IPS-NIHi7 (cell line): Measurements from ENCODE around the gene DMBX1.

Source experiments
- DNase-seq: peaks from one replicate; pipeline ENCODE4 v3.0.0; 2012; ENCODE audit warnings: mixed read lengths; ENCODE audit errors: extremely low spot score

DMBX1 gene

DNA sequence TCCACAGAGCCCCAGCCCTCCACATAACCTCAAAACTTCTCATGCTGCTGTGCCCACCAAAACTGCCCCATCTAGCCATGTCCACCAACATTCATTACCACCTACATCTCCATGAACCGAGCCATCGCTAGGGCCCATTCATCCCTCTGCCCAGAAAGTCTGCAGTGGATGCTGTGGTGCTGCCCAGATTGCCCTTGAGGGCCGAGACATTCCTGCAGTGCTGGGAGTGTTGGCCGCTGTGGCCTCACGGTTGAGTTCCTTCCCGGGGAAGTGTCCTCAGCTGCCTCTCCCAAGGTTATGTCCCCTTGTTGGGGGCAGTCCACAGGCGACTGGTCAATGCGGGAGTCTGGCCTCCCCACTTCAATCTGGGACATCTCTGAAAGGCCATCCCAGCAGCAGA, 30.3 kb upstream of the DMBX1 start:
- no peak for DNase-seq

DNA sequence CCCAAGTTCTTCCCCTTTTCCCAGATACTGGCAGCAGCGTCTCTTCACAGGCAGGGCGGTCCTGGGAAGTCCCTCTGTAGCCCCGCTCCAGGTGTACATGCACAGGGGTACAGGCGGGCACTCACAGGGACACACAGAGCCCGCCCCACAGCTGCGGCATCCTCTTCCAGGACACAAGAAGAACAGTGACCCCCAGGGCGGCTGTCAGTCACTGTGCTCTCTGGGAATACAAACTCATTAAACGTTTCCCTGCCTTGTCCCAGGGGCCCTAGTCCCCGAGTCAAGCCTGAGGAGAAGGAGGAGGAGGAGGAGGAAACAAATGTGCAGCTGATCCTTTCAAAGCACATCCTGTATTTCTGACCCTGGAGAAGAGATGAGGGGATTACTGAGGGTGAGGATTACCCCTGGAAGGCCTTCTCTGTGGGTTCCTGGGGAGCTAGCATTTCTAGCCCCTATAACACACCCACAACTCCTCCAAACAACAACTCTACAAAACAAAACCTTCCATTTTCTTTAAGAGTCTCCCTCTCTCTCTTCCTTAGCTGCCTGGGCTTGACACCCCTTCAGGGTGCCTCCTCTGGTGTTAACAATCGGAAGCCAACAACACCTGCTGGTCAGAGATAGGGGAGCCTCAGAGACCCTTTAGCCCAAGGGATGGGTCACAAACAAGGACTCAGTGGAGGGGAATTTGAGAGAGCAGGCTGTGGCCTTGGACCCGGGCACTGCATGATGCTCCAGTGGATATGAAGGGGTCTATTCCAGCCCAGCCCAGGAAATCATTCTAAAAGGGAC, 28.4 kb upstream of the DMBX1 start:
- no peak for DNase-seq

DNA sequence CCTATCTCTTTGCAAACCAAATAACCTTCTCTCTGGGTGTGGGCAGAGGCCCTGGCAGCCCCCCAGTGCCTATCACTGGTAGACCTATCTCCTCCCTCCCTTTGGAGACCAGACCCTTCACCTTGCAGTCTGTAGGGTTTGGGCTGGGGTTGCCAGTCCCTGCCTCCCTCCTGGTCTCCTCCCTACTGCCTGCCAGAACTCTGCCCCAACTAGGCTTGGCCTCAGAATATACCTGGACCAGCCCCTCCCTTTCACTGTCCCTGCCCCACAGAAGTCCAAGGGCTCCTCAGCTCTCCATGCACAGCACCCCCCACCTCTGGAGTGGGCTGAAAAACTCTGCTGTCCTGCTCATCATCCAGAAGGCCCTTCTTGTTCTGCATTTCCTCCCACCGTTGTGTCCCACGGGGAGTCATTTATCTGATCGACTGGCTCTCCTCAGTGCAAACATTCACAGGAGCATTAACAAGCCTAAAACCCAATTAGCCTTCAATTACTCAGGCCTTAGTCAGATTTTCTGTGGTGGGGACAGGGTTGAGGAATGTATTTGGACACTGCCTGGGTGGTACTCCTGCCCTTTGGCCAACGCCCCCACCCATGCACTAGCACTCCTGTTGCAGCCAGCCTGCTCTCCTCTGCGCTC, 27.7 kb upstream of the DMBX1 start:
- no peak for DNase-seq

DNA sequence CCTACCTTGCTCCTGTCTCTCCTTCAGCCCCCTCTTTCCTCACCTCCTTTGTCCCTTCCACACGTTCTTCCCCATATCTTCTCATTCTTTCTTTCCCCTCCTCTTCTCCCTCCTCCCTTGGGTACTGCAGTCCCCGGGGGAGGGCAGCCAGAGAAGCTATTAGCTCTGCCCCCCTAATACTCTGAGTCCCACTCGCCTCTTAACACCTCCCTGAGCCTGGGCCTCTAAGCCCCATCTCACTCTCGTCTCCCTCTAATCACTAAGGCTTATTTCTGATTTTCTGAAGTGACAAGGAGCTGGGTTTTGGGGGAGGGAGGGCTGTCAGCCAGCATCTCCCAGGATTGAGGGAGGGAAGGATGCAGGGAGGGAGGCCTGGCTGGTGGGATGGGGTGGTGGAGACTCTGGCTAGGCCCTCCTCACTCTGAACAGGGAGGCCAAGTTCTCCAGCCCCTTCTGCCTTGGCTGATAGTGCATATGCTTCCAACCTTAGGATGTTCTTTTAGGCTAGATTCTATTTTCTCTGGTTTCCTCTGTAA, 25.6 kb upstream of the DMBX1 start:
- no peak for DNase-seq

DNA sequence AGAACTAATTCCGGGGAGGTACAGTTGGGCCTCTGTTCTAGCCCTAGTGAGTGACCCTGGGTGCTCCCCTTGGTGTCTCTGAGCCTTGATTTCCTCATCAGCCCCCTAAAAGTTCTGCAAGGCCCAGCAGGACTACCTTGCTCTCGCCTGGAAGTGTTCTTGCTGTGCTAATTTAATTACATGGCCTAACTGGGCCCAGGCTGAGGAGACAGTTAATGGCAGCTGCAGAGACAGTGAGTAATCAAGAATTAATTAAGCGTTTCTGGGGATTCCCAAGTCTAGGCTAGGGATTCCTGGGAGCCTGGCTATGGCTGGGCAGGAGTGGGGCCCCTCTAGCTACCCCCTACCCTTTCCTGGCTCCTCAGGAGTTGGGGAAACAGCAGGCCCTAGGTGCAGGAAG, 24.7 kb upstream of the DMBX1 start:
- no peak for DNase-seq

DNA sequence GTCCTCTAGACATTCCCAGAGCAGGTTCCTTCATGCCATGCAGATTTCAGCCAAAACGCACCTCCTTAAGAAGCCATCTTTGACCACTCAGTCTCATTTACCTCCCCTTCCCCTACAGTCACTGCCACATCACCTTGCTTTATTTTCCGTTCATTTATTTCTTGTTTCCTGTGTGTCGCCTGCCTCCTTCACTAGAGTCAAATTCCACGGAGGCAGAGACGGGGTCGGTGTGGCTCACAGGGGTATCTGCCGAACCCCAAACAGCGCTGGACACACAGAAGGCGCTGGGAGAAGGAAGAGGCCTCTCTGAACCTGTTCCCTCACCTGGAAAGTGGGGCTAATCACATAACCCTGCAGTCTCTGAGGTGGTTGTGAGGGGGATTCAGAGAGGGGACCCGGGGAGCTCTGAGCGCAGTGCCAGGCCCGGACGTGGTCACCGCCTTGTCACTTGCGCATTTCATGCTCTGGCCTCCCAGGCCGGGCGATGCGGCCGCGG, 23.6 kb upstream of the DMBX1 start:
- DNase-seq, result no peak

DNA sequence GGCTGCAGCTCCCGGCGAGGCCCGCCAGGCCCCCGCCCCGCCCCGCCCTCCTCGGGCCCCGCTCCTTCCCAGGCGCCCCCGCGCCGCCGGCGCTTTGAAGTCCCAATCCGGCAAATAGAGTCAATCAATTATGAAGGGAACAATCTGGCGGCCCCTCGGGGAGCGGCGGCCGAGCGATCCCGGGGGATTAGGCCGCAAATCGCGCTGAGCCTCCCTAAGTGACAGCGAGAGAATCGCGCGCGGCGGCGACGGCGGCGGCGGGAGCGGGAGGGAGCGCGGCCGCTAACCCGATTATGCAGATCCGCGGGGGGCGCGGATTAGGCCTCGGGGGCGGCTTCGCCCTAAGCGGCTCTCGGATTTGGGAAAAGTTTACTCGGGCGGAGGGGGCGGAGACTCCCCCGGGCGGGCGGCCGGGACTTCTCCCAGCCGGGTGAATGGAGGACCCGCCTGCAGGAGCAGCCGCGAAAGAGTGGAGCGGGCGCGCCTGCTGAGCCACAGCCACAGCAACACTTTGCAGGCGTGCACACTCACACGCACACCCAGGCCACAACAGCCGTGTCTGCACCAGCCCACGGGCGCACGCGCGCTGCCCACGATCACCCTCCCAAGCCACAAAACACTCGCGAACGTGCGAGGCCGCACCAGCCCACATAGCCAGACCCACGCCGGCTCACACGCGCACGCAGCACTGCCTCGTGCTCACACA, 23.0 kb upstream of the DMBX1 start:
- DNase-seq, result peak; percentile 80

DNA sequence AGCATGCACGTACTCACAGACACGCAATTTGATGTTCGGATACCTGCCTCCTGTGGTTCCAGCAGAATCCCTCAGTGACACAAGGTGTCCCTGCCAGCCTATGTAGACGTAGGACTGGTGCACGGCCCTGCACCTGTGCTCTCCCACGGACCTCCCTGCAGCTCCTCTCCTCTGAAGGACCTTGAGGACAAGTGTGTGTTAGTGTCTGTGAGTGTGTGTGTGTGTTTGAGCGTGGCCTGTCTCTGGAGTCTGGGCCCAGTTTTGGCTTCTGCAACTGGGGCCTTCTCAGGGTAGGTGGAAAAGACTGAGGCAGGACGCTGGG, 22.5 kb upstream of the DMBX1 start:
- no peak for DNase-seq

DNA sequence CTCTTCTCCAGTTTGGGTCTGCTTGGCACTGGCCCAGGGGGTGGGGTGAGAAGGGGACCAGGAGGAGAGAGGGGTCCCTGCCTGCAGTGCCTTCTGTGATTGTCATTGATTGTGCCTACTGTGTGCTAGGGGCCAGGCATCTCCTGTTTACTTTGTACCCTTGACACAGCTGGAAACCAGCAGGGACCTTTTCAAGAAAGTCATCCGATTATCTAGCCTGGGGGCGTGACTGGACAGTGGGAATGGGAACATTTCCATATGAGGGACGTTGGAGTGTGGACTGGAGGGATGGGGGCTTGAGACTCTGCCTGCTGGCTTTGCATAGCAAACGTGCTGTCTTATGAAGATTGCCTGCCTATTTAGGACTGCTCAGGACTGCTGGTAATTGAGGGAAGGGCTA, 19.8 kb upstream of the DMBX1 start:
- DNase-seq, result no peak

DNA sequence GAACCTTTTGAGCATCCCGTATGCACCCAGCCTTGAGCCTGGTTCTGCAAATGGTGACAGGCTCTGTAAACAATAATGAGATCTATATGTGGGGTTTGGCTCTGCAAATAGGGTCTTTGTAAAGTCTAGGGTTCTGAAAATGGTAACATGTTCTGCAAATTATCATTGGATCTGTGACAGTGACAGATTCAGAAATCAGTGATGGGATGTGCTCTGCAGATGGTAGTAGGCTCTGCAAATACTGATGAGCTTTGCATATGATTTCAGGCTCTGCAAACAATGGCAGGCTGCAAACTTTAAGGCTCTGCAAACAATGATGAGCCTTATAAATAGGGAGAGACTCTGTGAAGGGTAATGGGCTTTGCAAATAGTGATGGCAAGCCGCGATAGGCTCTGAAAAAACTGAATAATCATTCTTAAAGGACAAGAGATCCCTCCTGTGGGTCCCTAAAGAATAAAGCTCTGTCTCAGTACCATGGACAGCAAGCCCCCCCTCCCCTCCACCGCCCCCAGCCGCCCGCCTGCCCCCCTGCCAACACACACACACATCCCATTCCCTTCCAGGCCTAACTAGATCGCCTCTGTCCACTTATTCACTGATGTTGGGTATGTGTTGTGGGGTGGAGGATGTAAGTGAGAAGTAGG, 17.7 kb upstream of the DMBX1 start:
- no peak for DNase-seq

DNA sequence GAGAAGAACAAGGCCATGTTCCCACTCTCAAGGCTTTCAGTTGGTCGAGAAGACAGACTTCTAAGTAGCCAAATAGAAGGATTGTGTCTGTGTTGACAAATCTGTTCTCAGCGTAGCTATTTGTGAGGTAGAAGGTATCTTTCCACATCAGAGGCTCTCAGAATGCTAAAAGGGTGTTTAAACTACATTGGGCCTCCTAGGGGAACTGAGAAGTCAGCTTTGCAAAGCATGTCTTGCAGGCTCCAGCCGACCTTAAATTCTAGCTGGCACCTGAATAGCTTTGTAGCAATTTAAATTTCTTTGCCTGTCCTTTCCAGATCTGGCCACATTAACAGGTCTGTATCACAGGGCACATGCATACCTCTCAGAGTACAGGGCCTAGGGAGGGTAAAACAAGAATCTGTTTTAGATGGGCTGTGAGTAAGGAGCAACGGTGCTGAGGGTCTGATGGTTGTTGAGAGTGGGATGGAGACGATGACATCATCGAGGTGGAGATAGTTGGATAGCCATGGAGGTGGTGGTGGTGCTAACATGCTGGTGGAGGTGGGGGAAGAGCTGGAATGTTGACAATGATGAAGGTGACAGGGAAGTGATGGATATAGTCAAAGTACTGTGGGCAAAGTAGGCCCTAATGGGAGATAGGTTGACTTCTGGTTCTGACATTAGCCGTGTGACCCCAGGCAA, 17.0 kb upstream of the DMBX1 start:
- no peak for DNase-seq

DNA sequence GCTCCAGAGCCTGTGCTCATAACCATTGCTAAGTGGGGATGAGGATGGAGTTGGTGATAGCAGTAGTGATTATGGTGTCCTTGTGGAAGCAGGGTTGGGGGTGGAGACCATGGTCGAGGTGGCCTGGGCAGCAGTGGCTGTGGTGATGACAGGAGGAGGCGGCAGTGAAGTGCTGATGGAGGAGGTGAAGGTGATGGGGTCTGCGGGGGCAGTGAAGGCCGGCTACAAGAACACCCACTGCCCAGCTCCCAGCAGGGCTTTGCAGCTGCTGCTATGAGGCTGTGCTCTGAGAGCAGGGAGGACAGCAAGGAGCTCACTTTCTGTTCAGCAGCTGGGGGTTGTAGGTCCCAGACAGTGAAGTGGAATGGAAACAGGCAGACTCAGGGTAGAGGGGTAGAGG, 15.6 kb upstream of the DMBX1 start:
- DNase-seq, result no peak

DNA sequence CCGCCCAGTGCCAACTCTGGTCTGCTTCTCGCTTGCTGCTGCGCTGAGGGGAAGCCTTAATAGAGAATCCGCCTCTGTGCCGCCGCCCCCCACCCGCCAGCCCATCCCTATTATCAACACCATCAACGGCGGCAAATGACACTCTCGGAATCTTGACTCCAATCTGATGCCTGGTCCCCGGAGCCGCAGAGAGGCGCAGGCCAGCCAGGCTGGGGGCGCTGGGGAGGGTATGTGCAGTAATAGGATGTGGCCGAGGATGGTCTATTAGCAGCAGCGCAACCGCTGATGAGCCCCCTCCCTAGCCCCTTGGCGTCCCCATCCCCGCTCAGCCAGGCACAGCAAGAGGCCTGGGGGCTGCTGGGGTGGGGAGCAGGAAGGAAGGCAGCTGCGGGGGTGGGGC, 15.1 kb upstream of the DMBX1 start:
- DNase-seq, result no peak

DNA sequence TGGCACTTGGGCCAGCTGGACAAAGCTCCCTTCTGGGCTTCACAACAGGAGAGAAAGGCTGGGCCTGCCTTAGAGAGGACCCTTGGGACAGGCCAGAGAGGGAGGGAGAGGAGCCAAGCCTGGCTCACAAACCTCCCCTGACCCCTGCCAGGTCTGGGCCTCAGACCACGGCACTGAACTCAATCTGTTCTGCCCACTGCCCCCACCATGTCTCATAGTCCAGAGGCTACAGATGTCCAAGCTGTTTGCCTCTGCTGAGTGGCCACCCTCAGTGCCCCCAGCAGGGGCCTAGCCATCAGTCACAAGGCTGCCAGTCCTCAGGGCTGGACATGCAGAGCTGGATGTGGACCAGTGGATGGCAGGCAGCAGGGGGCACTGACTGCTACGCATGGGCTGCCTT, 13.0 kb upstream of the DMBX1 start:
- no peak for DNase-seq

DNA sequence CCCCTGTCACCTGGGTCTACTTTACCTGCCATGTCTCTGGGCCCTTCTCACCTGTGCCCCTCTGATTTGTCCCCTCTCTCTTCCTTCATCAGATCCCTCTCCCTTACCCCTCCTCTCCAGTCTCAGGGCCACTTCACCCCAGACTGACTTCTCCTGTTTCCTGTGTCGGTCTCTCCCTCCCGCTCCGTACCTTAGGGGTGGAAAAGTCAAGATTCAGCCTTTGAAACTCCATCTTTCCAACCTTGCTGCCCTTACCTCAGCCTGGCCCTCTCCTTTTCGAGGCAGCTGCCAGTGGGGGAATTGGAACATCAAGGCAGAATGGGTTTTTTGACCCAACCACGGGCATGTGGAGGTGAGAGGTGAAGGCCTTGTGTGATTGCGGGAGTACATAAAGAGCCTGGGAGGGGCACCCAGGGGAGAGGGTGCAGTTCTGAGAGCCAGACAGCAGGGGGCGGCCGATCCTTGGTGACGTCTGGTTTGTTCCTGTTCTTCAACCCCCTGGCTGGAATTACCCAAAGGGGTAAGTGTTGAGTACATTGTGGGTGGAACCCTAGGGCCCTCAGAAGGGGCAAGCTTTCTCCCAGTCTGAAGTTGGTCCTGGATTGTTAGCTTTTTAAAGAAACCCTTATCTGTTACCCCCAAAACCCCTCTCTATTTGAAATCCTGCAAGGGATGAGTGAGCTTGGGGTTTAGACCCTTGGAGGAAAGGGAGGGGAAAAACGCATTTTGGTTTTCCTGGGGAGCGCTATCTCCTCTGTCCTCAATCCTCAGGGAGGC, 12.3 kb upstream of the DMBX1 start:
- peak; percentile 86 for DNase-seq

DNA sequence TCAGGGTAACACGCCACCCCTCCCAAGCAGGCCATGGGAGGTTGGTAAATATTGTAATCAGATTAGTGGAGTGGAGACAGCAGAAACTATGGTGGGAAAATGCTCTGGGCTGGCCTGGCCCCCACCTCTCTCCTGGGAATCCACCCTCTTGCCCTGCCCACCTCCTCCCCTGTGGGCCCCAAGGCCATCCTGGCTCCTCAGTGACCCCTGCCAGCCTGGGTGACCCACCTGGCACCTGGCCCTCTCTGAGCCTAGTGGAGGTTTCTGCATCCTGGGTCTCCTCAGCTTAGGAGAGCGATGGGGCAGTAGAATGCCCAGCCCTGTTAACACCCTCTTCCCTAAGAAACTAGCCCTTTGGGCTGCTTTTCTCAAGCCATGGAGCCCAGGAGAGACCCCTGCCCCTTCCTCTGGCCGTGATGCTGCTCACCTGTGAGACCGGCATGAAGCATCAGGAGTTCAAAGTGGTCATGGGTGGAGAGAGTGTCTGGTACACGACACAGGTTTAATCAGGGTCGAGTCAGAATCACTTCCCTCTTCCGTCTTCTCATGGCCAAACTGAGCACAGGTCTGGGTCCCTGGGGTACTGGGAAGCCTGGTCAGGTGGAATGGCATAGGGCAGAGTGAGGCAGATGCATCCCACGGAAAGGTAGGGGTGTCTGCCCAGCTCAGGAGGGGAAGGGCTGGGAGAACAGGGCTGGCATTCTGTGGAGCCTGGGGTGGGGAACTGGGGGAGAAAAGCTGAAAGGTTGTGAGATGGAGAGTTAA, 10.7 kb upstream of the DMBX1 start:
- DNase-seq, result no peak

DNA sequence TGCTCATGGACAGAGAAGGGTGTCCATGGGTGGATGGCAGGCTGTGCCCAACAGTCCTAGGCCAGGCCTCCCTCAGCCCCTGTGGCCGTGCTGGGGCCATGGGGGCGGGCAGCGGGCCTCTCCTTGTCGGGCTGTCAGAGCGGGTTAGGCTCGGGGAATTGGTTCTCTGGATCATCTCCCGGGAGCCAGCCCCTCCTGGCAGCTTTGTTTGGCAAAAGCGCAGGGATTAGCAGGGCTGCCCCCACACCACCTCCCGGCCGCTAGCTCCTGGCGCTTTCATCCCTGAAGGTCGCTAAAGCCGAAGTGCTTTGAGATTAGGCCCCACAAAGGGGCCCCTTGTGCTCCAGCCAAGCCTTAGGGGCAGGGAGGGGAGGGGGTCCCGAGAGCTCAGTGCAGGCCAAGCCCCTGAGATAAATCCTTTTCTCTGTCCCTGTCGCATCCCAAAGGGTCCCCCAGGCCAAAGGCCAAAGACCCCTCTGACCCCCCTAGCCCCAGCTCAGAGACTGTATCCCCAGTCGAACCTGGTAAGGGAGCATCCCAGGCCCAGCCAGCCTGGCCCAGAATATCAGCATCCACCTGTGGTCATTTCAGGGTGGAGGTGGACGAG, 9.8 kb upstream of the DMBX1 start:
- DNase-seq, result no peak

DNA sequence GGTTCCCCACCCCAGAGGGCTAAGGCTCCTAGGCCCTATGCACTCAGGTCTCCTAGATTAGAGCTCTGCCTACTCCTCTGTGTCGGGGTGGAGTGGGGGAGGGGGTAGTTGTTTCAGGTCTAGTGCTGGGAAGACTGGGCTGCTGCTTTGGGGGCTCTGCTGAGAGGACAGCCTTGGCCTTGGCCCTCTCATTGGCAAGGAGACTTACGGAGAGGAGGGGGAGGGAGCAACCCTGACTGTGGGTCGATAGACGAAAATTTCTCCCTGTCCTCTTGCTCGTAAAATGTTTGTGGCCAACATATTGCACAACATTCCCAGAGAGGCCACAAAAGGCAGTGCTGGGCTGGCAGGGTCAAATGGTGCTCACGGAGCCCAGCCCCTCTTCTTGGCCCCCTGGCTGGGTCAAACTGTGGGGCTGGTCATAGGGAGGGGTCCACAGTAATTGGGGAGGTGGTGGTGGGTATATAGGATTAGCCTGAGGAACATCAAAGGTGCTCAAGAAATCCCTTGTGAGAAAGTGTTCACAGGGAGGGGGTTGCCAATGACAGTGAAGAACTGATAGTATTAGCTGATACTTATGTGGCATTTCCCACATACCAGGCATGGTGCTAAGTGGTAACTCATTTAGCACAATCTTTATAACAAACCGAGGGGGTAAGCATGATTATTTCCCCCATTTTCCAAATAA, 8.5 kb upstream of the DMBX1 start:
- no peak for DNase-seq

DNA sequence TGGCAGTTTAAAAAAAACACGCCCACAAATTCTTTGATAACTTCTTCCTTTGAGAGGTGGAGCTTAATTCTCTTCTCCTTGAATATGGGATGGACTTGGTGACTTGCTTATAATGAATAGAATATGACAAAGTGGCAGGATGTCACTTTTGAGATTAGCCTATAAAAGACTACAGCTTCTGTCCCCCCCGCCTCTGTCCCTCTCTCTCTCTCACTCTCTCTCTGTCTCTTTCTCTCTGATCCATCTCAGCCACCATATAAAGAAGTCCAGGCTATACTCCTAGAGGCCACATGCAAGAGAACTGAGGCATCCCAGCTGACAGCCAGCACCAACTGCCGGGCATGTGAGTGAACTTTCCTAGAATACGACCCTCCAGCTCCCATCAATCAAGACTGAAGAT, 7.7 kb upstream of the DMBX1 start:
- no peak for DNase-seq
